ENCODE measurements around the gene CCDC47. TPM values are rescaled to one million over a fixed set of nuclear protein-coding genes. Genes with fewer than 3 reads are reported as not detected.

Gene CCDC47
- total RNA-seq, 1 donor from 2014 or later = 56.4 TPM

DNA sequence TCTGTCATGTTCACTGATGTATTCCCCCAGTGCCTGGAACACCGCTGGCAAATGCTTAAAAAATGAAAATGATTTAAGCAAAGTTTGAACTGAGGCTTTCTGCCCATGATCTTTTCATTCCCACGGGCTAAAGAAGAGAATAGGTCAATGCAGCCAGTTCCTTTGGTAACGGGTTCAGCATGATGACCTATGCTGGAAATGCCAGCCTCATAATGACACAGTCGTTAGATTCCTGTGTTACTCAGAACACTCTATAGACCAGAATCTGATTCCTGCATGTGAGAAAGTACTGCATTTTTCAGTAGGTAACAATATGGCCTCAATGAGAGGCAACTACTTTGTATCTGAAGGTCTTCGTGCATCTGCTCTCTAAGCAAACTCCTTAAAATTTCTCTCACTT is 54.4 kb downstream of the CCDC47 start:
- no peaks in the 10 kb centered on the region for H3K36me3 Mint-ChIP-seq (ENCODE audit: unreplicated experiment)
- no peak overlapping the region for H3K27ac Mint-ChIP-seq (ENCODE audit: unreplicated experiment)
- H3K4me3 Mint-ChIP-seq (ENCODE audit: unreplicated experiment) = no peak overlapping the region
- DNase-seq = no peak
- no peak for TF ChIP-seq CTCF (IDR thresholded peaks at IDR 0.05; ENCODE audit: partially characterized antibody, unreplicated experiment)
- no peaks in the 10 kb centered on the region for H3K4me1 Mint-ChIP-seq (ENCODE audit: low read depth, unreplicated experiment)
- H3K9me3 Mint-ChIP-seq (ENCODE audit: unreplicated experiment) = no peaks in the 10 kb centered on the region
- no peaks in the 10 kb centered on the region for H3K27me3 Mint-ChIP-seq (ENCODE audit: unreplicated experiment)

- Mint-ChIP-seq H3K27ac (ENCODE audit: unreplicated experiment) (peak overlapping the region; percentile 76), H3K4me3 (ENCODE audit: unreplicated experiment) (no peak overlapping the region), H3K27me3 (ENCODE audit: unreplicated experiment) (no peaks in the 10 kb centered on the region)
Observed at GRCh38 chr17:63716426-63716825, 57.0 kb downstream of the CCDC47 start.

GRCh38 chr17:63714550-63715277 is 58.7 kb downstream of the CCDC47 start:
- H3K36me3 Mint-ChIP-seq (ENCODE audit: unreplicated experiment) = no peaks in the 10 kb centered on the region
- no peak overlapping the region for H3K27ac Mint-ChIP-seq (ENCODE audit: unreplicated experiment)
- no peaks in the 10 kb centered on the region for H3K27me3 Mint-ChIP-seq (ENCODE audit: unreplicated experiment)
- no peaks in the 10 kb centered on the region for H3K9me3 Mint-ChIP-seq (ENCODE audit: unreplicated experiment)
- TF ChIP-seq CTCF (IDR thresholded peaks at IDR 0.05; ENCODE audit: partially characterized antibody, unreplicated experiment) = no peak
- no peak overlapping the region for H3K4me3 Mint-ChIP-seq (ENCODE audit: unreplicated experiment)
- H3K4me1 Mint-ChIP-seq (ENCODE audit: low read depth, unreplicated experiment) = no peaks in the 10 kb centered on the region
- no peak for DNase-seq

More at GRCh38 chr17:63716426-63716825, 57.0 kb downstream of the CCDC47 start:
- Mint-ChIP-seq H3K9me3 (ENCODE audit: unreplicated experiment) (no peaks in the 10 kb centered on the region), H3K36me3 (ENCODE audit: unreplicated experiment) (no peaks in the 10 kb centered on the region), H3K4me1 (ENCODE audit: low read depth, unreplicated experiment) (no peaks in the 10 kb centered on the region)
- DNase-seq = no peak
- no peak for TF ChIP-seq CTCF (IDR thresholded peaks at IDR 0.05; ENCODE audit: partially characterized antibody, unreplicated experiment)

- TF ChIP-seq CTCF (IDR thresholded peaks at IDR 0.05; ENCODE audit: partially characterized antibody, unreplicated experiment) = no peak
- Mint-ChIP-seq H3K27ac (ENCODE audit: unreplicated experiment) (no peak overlapping the region), H3K36me3 (ENCODE audit: unreplicated experiment) (no peaks in the 10 kb centered on the region), H3K9me3 (ENCODE audit: unreplicated experiment) (peaks cover 2% of the 10 kb centered on the region), H3K4me3 (ENCODE audit: unreplicated experiment) (no peak overlapping the region), H3K27me3 (ENCODE audit: unreplicated experiment) (peaks cover 9% of the 10 kb centered on the region), H3K4me1 (ENCODE audit: low read depth, unreplicated experiment) (peaks cover 8% of the 10 kb centered on the region)
- no peak for DNase-seq
Observed at GRCh38 chr17:63709110-63709509, 64.3 kb downstream of the CCDC47 start.

DNA sequence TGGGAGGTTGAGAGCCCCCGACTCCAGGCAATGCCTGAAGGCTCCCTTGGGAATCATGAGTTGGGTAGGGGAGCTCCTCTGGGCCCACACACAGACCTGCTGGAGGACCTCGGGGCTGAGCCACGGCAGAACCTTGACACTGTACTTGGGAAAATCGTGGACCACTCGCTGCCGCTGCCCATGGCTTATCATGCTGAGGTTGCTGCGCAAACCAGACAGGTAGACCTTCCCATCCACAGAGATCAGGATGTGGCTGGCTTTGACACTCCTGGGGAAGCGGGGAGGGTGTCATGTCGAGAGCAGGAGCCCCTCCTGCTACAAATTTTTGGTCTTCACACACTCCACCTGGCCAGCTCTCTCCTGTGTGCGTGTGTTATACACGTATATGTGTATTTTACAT is 66.2 kb downstream of the CCDC47 start:
- peaks cover 9% of the 10 kb centered on the region for H3K9me3 Mint-ChIP-seq (ENCODE audit: unreplicated experiment)
- no peaks in the 10 kb centered on the region for H3K36me3 Mint-ChIP-seq (ENCODE audit: unreplicated experiment)
- no peak overlapping the region for H3K4me3 Mint-ChIP-seq (ENCODE audit: unreplicated experiment)
- no peak overlapping the region for H3K27ac Mint-ChIP-seq (ENCODE audit: unreplicated experiment)
- DNase-seq = no peak
- H3K4me1 Mint-ChIP-seq (ENCODE audit: low read depth, unreplicated experiment) = peaks cover 26% of the 10 kb centered on the region
- H3K27me3 Mint-ChIP-seq (ENCODE audit: unreplicated experiment) = peaks cover 9% of the 10 kb centered on the region
- no peak for TF ChIP-seq CTCF (IDR thresholded peaks at IDR 0.05; ENCODE audit: partially characterized antibody, unreplicated experiment)
